ENCODE results near the gene ISLR2.

- TF ChIP-seq CTCF (IDR thresholded peaks at IDR 0.05) (no peak), POLR2AphosphoS5 (IDR thresholded peaks at IDR 0.05) (no peak), POLR2A (IDR thresholded peaks at IDR 0.05) (no peak)
Measured at GRCh38 chr15:74121858-74122257, 8.5 kb upstream of the ISLR2 start.
